ENCODE results near the gene OR56A5.
A peak's percentile ranks its signal among the peaks of the same experiment; 100 is the strongest.

Gene OR56A5

DNA sequence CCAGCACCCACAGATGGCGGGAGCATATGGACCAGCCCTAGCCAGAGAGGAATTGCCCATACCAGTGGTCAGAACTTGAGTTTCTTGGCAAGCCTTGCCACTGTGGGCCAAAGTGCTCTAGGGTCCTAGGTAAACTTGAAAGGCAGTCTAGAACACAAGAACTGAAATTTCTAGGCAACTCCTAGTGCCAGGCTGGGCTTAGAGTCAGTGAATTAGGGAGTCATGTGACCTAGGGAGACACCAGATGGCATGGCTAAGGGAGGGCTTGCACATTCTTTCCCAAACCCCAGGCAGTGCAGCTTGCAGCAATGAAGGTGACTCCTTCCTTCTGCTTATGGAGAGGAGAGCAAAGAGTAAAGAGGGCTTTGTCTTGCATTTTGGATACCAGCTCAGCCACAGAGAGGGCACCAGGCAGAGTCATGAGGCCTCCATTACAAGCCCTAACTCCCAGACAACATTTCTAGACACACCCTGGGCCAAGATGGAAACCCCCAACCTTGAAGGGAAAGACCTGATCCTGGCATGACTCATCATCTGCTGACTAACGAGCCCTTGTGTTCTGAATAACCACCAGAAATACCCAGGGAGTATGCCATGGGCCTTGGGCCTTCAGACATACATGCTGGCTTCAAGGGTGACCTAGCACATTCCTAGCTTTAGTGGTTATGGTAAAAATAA lies 45.4 kb downstream of the OR56A5 start:
- Mint-ChIP-seq H3K27ac (no peak overlapping the region), H3K4me1 (no peaks in the 10 kb centered on the region), H3K4me3 (no peak overlapping the region), H3K9me3 (peaks cover 5 to 7% of the 10 kb centered on the region in 2 donors), H3K27me3 (no peaks in the 10 kb centered on the region)
- DNase-seq = peak in 1 of 2 donors; percentile 41
- peak; percentile 86 for ATAC-seq

Data from stimulated activated naive CD8-positive, alpha-beta T cell treated with anti-CD3 and anti-CD28 coated beads, Interleukin-15, amount 100 ng/mL, for 72 hours (primary cell).